PC-3 (cell line): Measurements from ENCODE around the gene PTF1A. TPM values are rescaled to one million over a fixed set of nuclear protein-coding genes. Genes with fewer than 3 reads are reported as not detected.

Experiments used
- ATAC-seq: fragments of 200-7000 bp; cut with Tn5 transposase; 2 replicates; pipeline ENCODE4 v1.9.1; 2020; ENCODE audit warnings: mild to moderate bottlenecking, moderate library complexity
- BruUV-seq: library from RNA; stranded (reverse); fragments of 400-500 nt; replicated peaks from 2 replicates; lab custom pipeline; 2021; lab: Mats Ljungman, UMichigan
- CTCF ChIA-PET: fragments of 300-600 bp; sonication (Branson Sonifier 250); formaldehyde crosslinking; loops from one replicate; lab custom pipeline; 2022; ENCODE audit warnings: antibody characterized with exemption; lab: Charles Lee
- POLR2A ChIA-PET: fragments of 300-600 bp; sonication (Branson Sonifier 250); formaldehyde crosslinking; loops from one replicate; lab custom pipeline; 2022; ENCODE audit warnings: antibody characterized with exemption; ENCODE audit not compliant: unreplicated experiment; lab: Charles Lee
- DNase-seq: peaks from one replicate; pipeline ENCODE4 v3.0.0-alpha.2; 2015
- H2AFZ ChIP-seq: fragments of 300-600 bp; sonication (generic); 2 replicates; pipeline ENCODE4 v1.6.0; 2016; ENCODE audit warnings: antibody characterized with exemption, low read length
- H3F3A ChIP-seq: fragments of 300-600 bp; sonication (generic); one replicate; pipeline ENCODE4 v1.6.0; 2017; ENCODE audit warnings: antibody characterized with exemption, low read length, control low read depth, mild to moderate bottlenecking; ENCODE audit not compliant: unreplicated experiment
- H3K27ac ChIP-seq: fragments of 300-600 bp; sonication (generic); 2 replicates; pipeline ENCODE4 v1.5.1; 2016; ENCODE audit warnings: mild to moderate bottlenecking, low read length
- H3K27me3 ChIP-seq: fragments of 300-600 bp; sonication (generic); 2 replicates; pipeline ENCODE4 v1.6.1; 2016; ENCODE audit warnings: low read length, mixed read lengths
- H3K36me3 ChIP-seq: fragments of 300-600 bp; sonication (generic); 2 replicates; pipeline ENCODE4 v1.6.1; 2016; ENCODE audit warnings: low read depth, mixed run types, low read length, mixed read lengths
- H3K4me1 ChIP-seq: fragments of 300-600 bp; sonication (generic); 2 replicates; pipeline ENCODE4 v1.5.1; 2016; ENCODE audit warnings: low read length; ENCODE audit not compliant: insufficient read depth
- H3K4me2 ChIP-seq: fragments of 300-600 bp; sonication (generic); 2 replicates; pipeline ENCODE4 v1.6.0; 2016; ENCODE audit warnings: low read length
- H3K4me3 ChIP-seq: fragments of 300-600 bp; sonication (generic); 2 replicates; pipeline ENCODE4 v1.5.1; 2016; ENCODE audit warnings: mild to moderate bottlenecking, low read length, mixed read lengths
- H3K79me2 ChIP-seq: fragments of 300-600 bp; sonication (generic); 2 replicates; pipeline ENCODE4 v1.6.1; 2017; ENCODE audit warnings: low read length, mixed read lengths
- H3K9ac ChIP-seq: fragments of 300-600 bp; sonication (generic); 2 replicates; pipeline ENCODE4 v1.6.0; 2016; ENCODE audit warnings: mild to moderate bottlenecking, low read length
- H3K9me2 ChIP-seq: fragments of 300-600 bp; sonication (generic); replicated peaks from 2 replicates; pipeline ENCODE4 v1.6.1; 2016; ENCODE audit warnings: mixed run types, low read length, mixed read lengths
- H3K9me3 ChIP-seq: fragments of 300-600 bp; sonication (generic); 2 replicates; pipeline ENCODE4 v1.6.1; 2016; ENCODE audit warnings: low read length, mixed read lengths
- H4K20me1 ChIP-seq: fragments of 300-600 bp; sonication (generic); 2 replicates; pipeline ENCODE4 v1.6.1; 2016; ENCODE audit warnings: low read length, mixed read lengths
- CTCF ChIP-seq: fragments of 300-600 bp; sonication (generic); conservative IDR thresholded peaks from 2 replicates; pipeline ENCODE4 v1.5.1; 2017; ENCODE audit warnings: antibody characterized with exemption, low read depth, mild to moderate bottlenecking, low read length
- EZH2 ChIP-seq: fragments of 300-600 bp; sonication (generic); IDR thresholded peaks from one replicate; pipeline ENCODE4 v1.6.1; 2017; ENCODE audit warnings: antibody characterized with exemption, mild to moderate bottlenecking, low read length; ENCODE audit not compliant: unreplicated experiment
- EZH2phosphoT487 ChIP-seq: fragments of 300-600 bp; sonication (generic); IDR thresholded peaks from 2 replicates; pipeline ENCODE4 v1.6.1; 2018; ENCODE audit warnings: mild to moderate bottlenecking, antibody characterized with exemption, low read length, borderline replicate concordance
- intact Hi-C: fragments of 100-400 bp; cut with micrococcal nuclease; formaldehyde crosslinking; loops from 2 replicates; pipeline ENCODE4 v1.9.0; 2023
- total RNA-seq: library from RNA; depleted of rRNA; stranded (reverse); fragments of >200 nt; gene quantifications from 2 replicates; pipeline ENCODE4 v1.2.3, GENCODE V29; 2014

PTF1A gene
- total RNA-seq, 1 experiment from 2014 or later, result not detected

DNA sequence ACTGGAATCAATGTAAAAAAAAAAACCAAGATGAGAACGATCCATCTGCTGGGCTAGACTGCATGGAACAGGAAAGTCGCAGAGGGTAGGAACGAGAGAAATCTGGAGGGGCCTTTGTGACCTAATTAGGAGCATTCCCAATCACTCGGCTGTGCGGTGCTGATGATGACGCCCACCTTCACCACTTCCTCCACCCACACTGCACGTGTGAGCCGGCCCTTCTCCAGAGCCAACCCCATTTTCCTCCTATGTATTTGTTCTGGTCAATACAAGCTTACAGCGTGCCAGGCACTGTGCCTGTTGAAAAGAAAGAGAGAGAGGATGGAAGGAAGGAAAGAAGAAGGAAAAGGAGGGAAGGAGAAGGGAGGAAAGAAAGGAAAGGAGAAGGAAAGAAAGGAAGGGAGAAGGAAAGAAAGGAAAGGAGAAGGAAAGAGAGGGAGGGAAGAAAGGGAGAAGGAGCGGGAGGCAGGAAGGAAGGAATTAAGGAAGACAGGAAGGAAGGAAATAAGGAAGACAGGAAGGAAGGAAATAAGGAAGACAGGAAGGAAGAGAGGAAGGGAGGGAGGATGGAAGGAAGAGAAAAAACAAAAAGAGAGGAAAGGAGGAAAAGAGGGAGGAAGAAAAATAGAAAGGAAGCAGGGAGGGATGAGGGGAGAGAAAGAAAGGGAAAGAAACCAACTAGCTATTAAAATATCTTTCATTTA is 35.5 kb upstream of the PTF1A start:
- no peak for TF ChIP-seq CTCF
- no peak for TF ChIP-seq EZH2
- TF ChIP-seq EZH2phosphoT487, result no peak
- POLR2A ChIA-PET, result no interaction called here
- no peaks in the 10 kb centered on the region for H3K79me2 ChIP-seq
- peaks cover 12% of the 10 kb centered on the region for H3K27me3 ChIP-seq
- H3K4me1 ChIP-seq, result 0 out of 2 replicates have a peak, but pooled peaks cover 3% of the 10 kb centered on the region
- H4K20me1 ChIP-seq, result no peaks in the 10 kb centered on the region
- no peaks in the 10 kb centered on the region for H3F3A ChIP-seq
- H3K9me2 ChIP-seq, result no peaks in the 10 kb centered on the region
- no peak for DNase-seq
- H3K9me3 ChIP-seq, result no peaks in the 10 kb centered on the region
- no peaks in the 10 kb centered on the region; the same call in 1 of the 2 replicates for H3K36me3 ChIP-seq
- no peak overlapping the region for H3K4me3 ChIP-seq
- no peak overlapping the region for H3K4me2 ChIP-seq
- BruUV-seq, result no TSS peak
- H3K9ac ChIP-seq, result no peak overlapping the region
- ATAC-seq, result no peak
- H3K27ac ChIP-seq, result no peak overlapping the region
- H2AFZ ChIP-seq, result no peak overlapping the region
- CTCF ChIA-PET, result no interaction called here
- intact Hi-C loops, result no loop called here

DNA sequence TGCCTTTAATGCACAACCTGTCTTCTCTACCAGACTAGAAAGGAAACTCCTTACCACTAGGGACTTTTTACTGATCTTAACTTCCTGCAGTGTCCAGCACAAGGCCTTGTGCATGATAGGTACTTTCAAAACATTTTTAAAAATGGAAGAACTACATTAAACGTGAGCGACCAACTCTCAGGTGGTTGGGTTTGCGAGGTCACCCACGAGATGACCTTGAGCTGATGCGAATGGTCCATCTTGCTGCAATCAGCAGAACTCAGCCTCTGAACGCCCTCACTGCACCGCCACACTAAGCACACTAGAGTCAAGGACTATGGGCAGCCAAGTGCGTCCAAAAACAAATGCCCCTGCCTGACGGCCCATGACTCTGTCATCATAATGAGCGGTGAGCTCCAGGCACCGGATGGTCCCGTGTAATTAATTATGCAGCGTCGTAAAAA is 34.9 kb upstream of the PTF1A start:
- H3K36me3 ChIP-seq, result no peaks in the 10 kb centered on the region; the same call in 1 of the 2 replicates
- H3K9ac ChIP-seq, result no peak overlapping the region
- H3K4me2 ChIP-seq, result no peak overlapping the region
- H4K20me1 ChIP-seq, result no peaks in the 10 kb centered on the region
- H3K9me3 ChIP-seq, result no peaks in the 10 kb centered on the region
- ChIA-PET CTCF (no interaction called here), POLR2A (no interaction called here)
- no peak for DNase-seq
- peaks cover 13% of the 10 kb centered on the region for H3K27me3 ChIP-seq
- no peaks in the 10 kb centered on the region for H3K79me2 ChIP-seq
- no peak for ATAC-seq
- H3K9me2 ChIP-seq, result no peaks in the 10 kb centered on the region
- H2AFZ ChIP-seq, result no peak overlapping the region
- TF ChIP-seq EZH2 (no peak), CTCF (no peak)
- no peak overlapping the region for H3K4me3 ChIP-seq
- intact Hi-C loops, result no loop called here
- H3F3A ChIP-seq, result no peaks in the 10 kb centered on the region
- BruUV-seq, result no TSS peak
- H3K27ac ChIP-seq, result no peak overlapping the region
- 0 out of 2 replicates have a peak, but pooled peaks cover 3% of the 10 kb centered on the region for H3K4me1 ChIP-seq

GRCh38 chr10:23157691-23158369 is 34.3 kb upstream of the PTF1A start:
- Histone ChIP-seq H3K9ac (no peak overlapping the region), H3K9me2 (no peaks in the 10 kb centered on the region), H4K20me1 (no peaks in the 10 kb centered on the region), H3F3A (no peaks in the 10 kb centered on the region), H3K27me3 (peaks cover 17% of the 10 kb centered on the region), H3K4me3 (no peak overlapping the region), H3K79me2 (no peaks in the 10 kb centered on the region), H3K4me2 (peak overlapping the region; percentile 65), H2AFZ (no peak overlapping the region), H3K27ac (no peak overlapping the region), H3K4me1 (0 out of 2 replicates have a peak, but pooled peaks cover 3% of the 10 kb centered on the region), H3K36me3 (no peaks in the 10 kb centered on the region; the same call in 1 of the 2 replicates), H3K9me3 (no peaks in the 10 kb centered on the region)
- intact Hi-C loops, result loop anchor here (2.0 kb wide), 2 partner anchors 135 to 373 kb away; no protein-coding TSS in a partner anchor
- TF ChIP-seq EZH2 (no peak), EZH2phosphoT487 (no peak), CTCF (no peak)
- ChIA-PET CTCF (interaction anchor here (0.5 to 0.8 kb wide), 4 partner anchors 136 to 1196 kb away, joined by 3 to 5 read pairs (median 3); no protein-coding TSS in a partner anchor), POLR2A (no interaction called here)
- DNase-seq, result peak; percentile 39
- peak; percentile 56; the same call in 1 of the 2 replicates for ATAC-seq
- no TSS peak for BruUV-seq
